Natural killer cell (primary cell): ENCODE results near the gene MTIF3. TPM values are rescaled to one million over a fixed set of nuclear protein-coding genes. Genes with fewer than 3 reads are reported as not detected.

Experiments
- ATAC-seq, 3 donors: fragments of 150-1000 bp in 2 of 3; fragments of 200-7000 bp in 1 of 3; cut with Tn5 transposase; 1 replicate in 1 of 3; 2 replicates in 2 of 3; pipeline ENCODE4 v1.10.0; 2021; ENCODE audit warnings: mild to moderate bottlenecking in 2 of 3, moderate library complexity in 2 of 3
- DNase-seq, 2 donors: peaks; one replicate each; pipeline versions ENCODE4 v3.0.0 to v3.0.0-alpha.2; 2013 to 2021; ENCODE audit warnings: mixed read lengths in 1 of 2
- H3K27ac ChIP-seq: one replicate; pipeline ENCODE4 v1.5.1; 2013; ENCODE audit warnings: mild to moderate bottlenecking, low read length
- H3K27me3 ChIP-seq: one replicate; pipeline ENCODE4 v1.6.1; 2013; ENCODE audit warnings: low read length; ENCODE audit not compliant: control insufficient read depth, insufficient read depth
- H3K36me3 ChIP-seq: one replicate; pipeline ENCODE4 v1.6.1; 2013; ENCODE audit warnings: low read length; ENCODE audit not compliant: control insufficient read depth, insufficient read depth
- H3K4me1 ChIP-seq: one replicate; pipeline ENCODE4 v1.6.1; 2013; ENCODE audit warnings: low read length; ENCODE audit not compliant: control insufficient read depth, insufficient read depth
- H3K4me3 ChIP-seq: one replicate; pipeline ENCODE4 v1.5.1; 2013; ENCODE audit warnings: low read length
- H3K9me3 ChIP-seq: one replicate; pipeline ENCODE4 v1.6.1; 2013; ENCODE audit warnings: low read length; ENCODE audit not compliant: control insufficient read depth, insufficient read depth
- H3K27ac Mint-ChIP-seq, 2 donors: one replicate each; pipeline ENCODE4 v1.8.0; 2022; ENCODE audit warnings: mild to moderate bottlenecking in 2 of 2, mixed read lengths in 2 of 2, moderate library complexity in 1 of 2
- H3K27me3 Mint-ChIP-seq, 2 donors: one replicate each; pipeline ENCODE4 v1.8.0; 2022; ENCODE audit warnings: low read depth in 2 of 2, mixed read lengths in 2 of 2
- H3K36me3 Mint-ChIP-seq: one replicate; pipeline ENCODE4 v1.8.0; 2022; ENCODE audit warnings: mixed read lengths
- H3K4me1 Mint-ChIP-seq, 2 donors: one replicate each; pipeline ENCODE4 v1.8.0; 2022; ENCODE audit warnings: mixed read lengths in 2 of 2
- H3K4me3 Mint-ChIP-seq: one replicate; pipeline ENCODE4 v1.8.0; 2022; ENCODE audit warnings: mild to moderate bottlenecking, moderate library complexity, mixed read lengths
- H3K9me3 Mint-ChIP-seq, 2 donors: one replicate each; pipeline ENCODE4 v1.8.0; 2022; ENCODE audit warnings: mixed read lengths in 2 of 2
- WGBS: methylation state at CpG from one replicate; pipeline ENCODE4 v1.1.7; 2013; ENCODE audit warnings: missing lambda C conversion rate; ENCODE audit not compliant: insufficient coverage; 5-methylcytosine and 5-hydroxymethylcytosine counted together
- intact Hi-C: fragments of 100-400 bp; cut with micrococcal nuclease; formaldehyde crosslinking; loops from one replicate; pipeline ENCODE4 v1.14.2; 2022
- total RNA-seq, 4 donors: library from RNA; stranded (reverse); fragments of 120-200 nt in 1 of 4; gene quantifications; one replicate each; pipeline versions ENCODE4 v1.2.3 to v1.2.4, GENCODE V29; 2013 to 2022
- TF ChIP-seq, protein P1 (sequence below): fragments of 200-600 bp; IDR thresholded peaks from one replicate; pipeline ENCODE4 v1.8.0; 2022; ENCODE audit warnings: antibody characterized with exemption

MTIF3 gene
- total RNA-seq, 3 donors from 2014 or later (not counting 1 experiment from before 2014, with no cell fraction given) = 30.2 to 56.6 (median 36.8) TPM

DNA sequence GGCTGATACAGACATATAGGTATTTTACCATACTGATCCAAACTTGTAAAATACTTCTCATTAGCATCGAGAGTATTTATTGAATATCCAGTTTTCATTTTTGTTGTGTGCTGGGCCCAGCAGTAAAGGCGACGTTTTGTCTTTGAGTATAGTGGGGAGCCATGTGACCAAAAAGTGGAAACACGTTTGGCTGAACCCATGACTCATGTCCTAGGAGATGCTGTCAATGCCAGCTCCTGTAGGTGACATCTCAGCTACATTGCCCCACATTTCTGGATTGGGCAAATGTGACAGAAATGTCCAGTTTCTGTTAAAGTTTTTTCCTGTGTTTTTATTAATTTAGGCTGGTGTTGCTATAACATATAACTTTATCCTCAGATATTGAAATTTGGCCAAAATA, 52.0 kb downstream of the MTIF3 start:
- ATAC-seq (no peak), DNase-seq (no peak)
- Histone ChIP-seq H3K36me3 (no peaks in the 10 kb centered on the region), H3K4me3 (no peak overlapping the region), H3K27ac (no peak overlapping the region), H3K4me1 (peaks cover 4% of the 10 kb centered on the region), H3K9me3 (no peaks in the 10 kb centered on the region), H3K27me3 (no peaks in the 10 kb centered on the region)
- intact Hi-C loops = no loop called here
- Mint-ChIP-seq H3K4me1 (no peaks in the 10 kb centered on the region), H3K27me3 (peaks cover 6 to 23% of the 10 kb centered on the region in 2 donors), H3K36me3 (no peaks in the 10 kb centered on the region), H3K27ac (no peak overlapping the region), H3K4me3 (no peak overlapping the region), H3K9me3 (no peaks in the 10 kb centered on the region)
- WGBS = 73% methylated on average over 4 of the region's 4 CpGs
- TF ChIP-seq, protein P1, sequence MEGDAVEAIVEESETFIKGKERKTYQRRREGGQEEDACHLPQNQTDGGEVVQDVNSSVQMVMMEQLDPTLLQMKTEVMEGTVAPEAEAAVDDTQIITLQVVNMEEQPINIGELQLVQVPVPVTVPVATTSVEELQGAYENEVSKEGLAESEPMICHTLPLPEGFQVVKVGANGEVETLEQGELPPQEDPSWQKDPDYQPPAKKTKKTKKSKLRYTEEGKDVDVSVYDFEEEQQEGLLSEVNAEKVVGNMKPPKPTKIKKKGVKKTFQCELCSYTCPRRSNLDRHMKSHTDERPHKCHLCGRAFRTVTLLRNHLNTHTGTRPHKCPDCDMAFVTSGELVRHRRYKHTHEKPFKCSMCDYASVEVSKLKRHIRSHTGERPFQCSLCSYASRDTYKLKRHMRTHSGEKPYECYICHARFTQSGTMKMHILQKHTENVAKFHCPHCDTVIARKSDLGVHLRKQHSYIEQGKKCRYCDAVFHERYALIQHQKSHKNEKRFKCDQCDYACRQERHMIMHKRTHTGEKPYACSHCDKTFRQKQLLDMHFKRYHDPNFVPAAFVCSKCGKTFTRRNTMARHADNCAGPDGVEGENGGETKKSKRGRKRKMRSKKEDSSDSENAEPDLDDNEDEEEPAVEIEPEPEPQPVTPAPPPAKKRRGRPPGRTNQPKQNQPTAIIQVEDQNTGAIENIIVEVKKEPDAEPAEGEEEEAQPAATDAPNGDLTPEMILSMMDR = no peak

DNA sequence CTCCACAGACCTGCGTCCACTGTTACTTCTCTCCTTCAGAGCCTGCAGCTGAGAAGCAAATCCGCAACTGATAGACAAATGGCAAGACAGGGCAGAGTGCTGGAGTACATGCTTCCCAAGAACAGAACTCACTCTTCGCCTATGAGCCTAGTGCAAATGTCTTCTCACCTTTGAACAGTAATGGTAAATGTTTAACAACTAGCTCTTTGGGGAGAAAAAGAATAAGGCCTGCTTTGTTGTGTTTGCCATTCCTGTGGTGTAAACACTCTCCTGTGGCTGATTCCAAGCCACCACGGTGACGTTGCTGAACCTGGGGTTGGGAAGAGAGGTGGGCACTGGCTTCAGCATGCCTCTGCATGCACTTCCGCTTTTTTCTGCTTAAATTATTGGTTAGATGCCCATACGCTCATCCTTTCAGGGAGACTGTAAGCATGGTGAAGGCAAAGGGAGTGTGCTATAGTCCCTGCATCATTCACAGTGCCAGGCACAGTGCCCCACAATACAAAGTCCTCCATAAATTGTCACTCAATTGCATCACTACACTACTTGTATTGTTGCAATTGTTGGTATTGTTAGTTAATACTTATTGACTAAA, 54.0 kb downstream of the MTIF3 start:
- H3K36me3 ChIP-seq = no peaks in the 10 kb centered on the region
- no peaks in the 10 kb centered on the region for H3K4me1 Mint-ChIP-seq
- H3K9me3 ChIP-seq = no peaks in the 10 kb centered on the region
- ATAC-seq (no peak), DNase-seq (no peak)
- no peak overlapping the region for H3K27ac Mint-ChIP-seq
- H3K27me3 ChIP-seq = no peaks in the 10 kb centered on the region
- no peak overlapping the region for H3K27ac ChIP-seq
- WGBS = 85% methylated on average over 6 of the region's 7 CpGs
- intact Hi-C loops = no loop called here
- peaks cover 2% of the 10 kb centered on the region for H3K4me1 ChIP-seq
- H3K9me3 Mint-ChIP-seq = no peaks in the 10 kb centered on the region
- peaks cover 6 to 23% of the 10 kb centered on the region in 2 donors for H3K27me3 Mint-ChIP-seq
- H3K36me3 Mint-ChIP-seq = no peaks in the 10 kb centered on the region
- H3K4me3 ChIP-seq = no peak overlapping the region
- no peak overlapping the region for H3K4me3 Mint-ChIP-seq
- TF ChIP-seq, protein P1 = no peak

DNA sequence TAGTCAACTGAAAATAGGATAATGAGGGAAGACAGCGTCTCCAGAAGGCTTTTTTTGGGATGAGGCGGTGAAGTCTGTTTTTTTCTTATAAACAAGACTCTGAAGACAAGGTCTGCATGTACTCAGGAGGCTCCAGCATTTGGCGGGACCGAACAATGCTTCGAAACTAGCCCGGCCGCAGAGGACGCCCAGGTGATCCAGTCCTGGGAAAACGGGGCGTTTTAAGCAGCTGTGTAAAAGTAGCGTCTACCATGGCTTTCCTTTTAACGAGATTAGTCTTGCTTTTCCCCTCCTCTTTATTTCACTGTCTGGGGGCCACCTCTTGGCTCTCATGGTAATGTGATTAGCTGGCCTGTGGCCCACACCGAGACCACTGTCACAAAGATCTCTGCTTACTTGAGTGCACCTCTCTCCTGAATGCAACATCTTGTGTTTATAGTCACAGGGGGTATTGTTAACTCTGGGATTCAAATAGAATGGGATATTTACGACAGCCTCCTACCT, 55.3 kb downstream of the MTIF3 start:
- Histone ChIP-seq H3K36me3 (no peaks in the 10 kb centered on the region), H3K9me3 (no peaks in the 10 kb centered on the region), H3K27ac (no peak overlapping the region), H3K27me3 (no peaks in the 10 kb centered on the region), H3K4me1 (no peaks in the 10 kb centered on the region), H3K4me3 (no peak overlapping the region)
- DNase-seq (no peak), ATAC-seq (no peak)
- TF ChIP-seq, protein P1 = no peak
- intact Hi-C loops = no loop called here
- H3K9me3 Mint-ChIP-seq = no peaks in the 10 kb centered on the region
- WGBS = 95% methylated on average over 13 of the region's 14 CpGs
- peaks cover 6 to 23% of the 10 kb centered on the region in 2 donors for H3K27me3 Mint-ChIP-seq
- H3K4me3 Mint-ChIP-seq = no peak overlapping the region
- no peaks in the 10 kb centered on the region for H3K4me1 Mint-ChIP-seq
- no peak overlapping the region for H3K27ac Mint-ChIP-seq
- H3K36me3 Mint-ChIP-seq = no peaks in the 10 kb centered on the region

DNA sequence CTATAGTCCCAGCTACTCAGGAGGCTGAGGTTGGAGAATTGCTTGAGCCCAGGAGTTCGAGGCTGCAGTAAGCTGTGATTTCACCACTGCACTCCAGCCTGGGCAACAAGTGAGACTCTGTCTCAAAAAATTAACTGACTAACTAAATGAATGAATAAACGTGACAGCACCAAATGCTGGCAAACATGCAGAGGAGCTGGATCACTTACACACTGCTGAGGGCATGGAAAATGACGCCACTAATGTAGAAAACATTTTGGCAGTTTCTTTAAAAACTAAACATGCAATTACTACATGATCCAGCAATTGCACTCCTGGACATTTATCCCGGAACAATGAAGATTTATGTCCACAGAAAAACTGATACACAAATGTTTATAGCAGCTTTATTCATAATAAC, 57.3 kb downstream of the MTIF3 start:
- ATAC-seq = no peak
- intact Hi-C loops = no loop called here
- Mint-ChIP-seq H3K4me1 (no peaks in the 10 kb centered on the region), H3K36me3 (no peaks in the 10 kb centered on the region), H3K27me3 (peaks cover 6 to 20% of the 10 kb centered on the region in 2 donors), H3K27ac (no peak overlapping the region), H3K4me3 (no peak overlapping the region), H3K9me3 (no peaks in the 10 kb centered on the region)
- TF ChIP-seq, protein P1 = no peak
- Histone ChIP-seq H3K27ac (no peak overlapping the region), H3K27me3 (no peaks in the 10 kb centered on the region), H3K4me3 (no peak overlapping the region), H3K36me3 (no peaks in the 10 kb centered on the region), H3K9me3 (no peaks in the 10 kb centered on the region), H3K4me1 (no peaks in the 10 kb centered on the region)
- no peak for DNase-seq
- 90% methylated on average over 4 of the region's 4 CpGs for WGBS
